ENCODE measurements around the gene OR6X1.

- no peak for TF ChIP-seq MYBL2 (CRISPR knock-in tag; IDR thresholded peaks at IDR 0.05)
- TF ChIP-seq MAX (CRISPR knock-in tag; IDR thresholded peaks at IDR 0.05): no peak
- TF ChIP-seq CTCF (IDR thresholded peaks at IDR 0.05): no peak
- TF ChIP-seq ELF4 (CRISPR knock-in tag; IDR thresholded peaks at IDR 0.05; ENCODE audit: low read depth): no peak
- no peak for TF ChIP-seq NR1H2 (CRISPR knock-in tag; IDR thresholded peaks at IDR 0.05)
Observed at GRCh38 chr11:123796226-123796625, 41.9 kb upstream of the OR6X1 start.
